CD4-positive, alpha-beta T cell treated with Interleukin-15 for 1 hour (primary cell): ENCODE results near the gene CEP350.

Experiments
- DNase-seq: peaks from one replicate; pipeline ENCODE4 v3.0.0-alpha.2; 2020

CEP350 gene

DNA sequence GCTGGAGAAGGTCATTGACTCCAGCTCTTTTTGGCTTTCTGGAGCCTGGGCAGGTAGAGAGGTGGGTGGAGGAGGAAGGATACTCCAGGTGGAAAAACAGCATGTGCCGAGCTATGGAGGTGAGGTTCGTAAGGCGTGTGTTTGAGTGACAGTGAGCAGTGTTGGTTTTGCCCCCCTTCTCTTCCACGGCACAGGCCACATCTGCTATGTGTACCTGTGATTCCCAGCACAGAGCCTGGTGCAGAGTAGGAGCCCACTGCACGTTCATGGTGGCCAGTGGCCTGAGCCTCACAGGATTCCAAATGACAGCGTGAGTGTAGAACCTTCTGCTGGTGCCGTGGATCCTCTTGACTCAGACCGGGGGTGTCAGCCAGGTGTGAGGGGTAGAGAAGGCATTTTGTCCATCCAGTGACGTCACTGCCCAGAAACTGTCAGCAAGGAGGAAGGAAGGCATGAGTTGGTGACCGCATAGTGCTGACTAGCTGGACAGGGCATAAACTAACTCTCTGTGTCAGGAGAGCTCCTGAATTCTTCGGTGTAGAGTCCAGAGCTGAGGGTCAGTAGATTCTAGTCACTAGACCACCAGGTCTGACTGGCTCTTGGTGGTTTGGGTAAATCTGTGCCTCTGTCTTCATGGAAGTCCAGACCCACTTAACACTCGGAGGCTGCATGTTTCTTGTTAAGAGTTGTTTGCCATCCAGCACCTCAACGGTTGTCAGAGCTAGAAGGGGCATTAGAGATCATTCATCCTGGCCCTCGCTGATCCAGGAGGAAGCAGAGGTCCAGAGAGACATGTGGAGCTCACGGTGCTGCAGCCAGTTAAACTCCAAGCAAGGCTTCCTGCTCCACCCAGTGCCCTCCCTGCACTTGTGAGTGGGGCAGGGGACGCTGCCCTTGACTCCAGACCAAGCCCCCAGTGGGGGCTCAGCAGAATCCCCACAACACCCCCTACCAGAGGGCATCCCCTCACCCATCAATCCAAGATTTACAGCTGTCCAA, 203.8 kb downstream of the CEP350 start:
- DNase-seq = no peak

DNA sequence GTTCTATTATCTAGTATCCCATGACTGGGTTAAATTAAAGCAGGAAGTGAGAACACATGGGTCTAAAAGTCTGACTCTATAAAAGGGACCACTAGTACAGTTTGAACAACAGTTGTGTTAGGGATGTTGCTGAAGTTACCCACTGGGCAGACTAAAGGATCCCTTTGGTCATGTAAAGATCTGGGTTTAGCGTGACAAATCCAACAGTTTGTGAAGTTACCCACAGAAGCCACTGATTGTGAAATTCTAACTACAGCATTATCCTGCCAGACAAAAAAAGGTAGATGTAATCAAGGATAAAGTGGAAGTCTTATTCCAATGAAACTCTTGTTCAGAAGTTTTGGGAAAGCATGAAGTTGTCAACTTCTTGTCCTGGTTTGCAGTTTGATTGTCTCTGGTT, 205.7 kb downstream of the CEP350 start:
- no peak for DNase-seq

DNA sequence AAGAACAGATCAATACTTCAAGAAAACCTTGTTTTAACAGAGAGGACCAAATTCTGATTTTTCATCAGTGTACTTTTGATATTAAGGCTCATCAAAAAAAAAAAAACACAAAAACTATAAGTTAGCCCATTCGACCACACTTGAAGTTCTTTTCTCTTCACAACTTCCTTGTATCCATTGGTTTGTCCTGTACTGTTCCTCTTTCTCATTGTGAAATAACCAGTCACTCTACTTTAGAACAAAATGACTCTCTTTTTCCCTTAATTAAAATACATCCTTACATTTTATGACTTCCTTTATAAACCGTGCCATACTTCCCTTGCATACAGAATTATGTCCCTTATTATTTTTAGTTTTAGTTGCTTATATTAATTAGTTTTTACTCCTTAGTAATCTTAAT, 208.4 kb downstream of the CEP350 start:
- no peak for DNase-seq
